GM10847 (cell line): ENCODE measurements around the gene ARHGEF11.

Experiments
- POLR2A ChIP-seq: IDR thresholded peaks from 2 replicates; pipeline ENCODE4 v1.6.1; 2011; ENCODE audit not compliant: insufficient read length; ENCODE audit errors: extremely low read depth

The ARHGEF11 gene

DNA sequence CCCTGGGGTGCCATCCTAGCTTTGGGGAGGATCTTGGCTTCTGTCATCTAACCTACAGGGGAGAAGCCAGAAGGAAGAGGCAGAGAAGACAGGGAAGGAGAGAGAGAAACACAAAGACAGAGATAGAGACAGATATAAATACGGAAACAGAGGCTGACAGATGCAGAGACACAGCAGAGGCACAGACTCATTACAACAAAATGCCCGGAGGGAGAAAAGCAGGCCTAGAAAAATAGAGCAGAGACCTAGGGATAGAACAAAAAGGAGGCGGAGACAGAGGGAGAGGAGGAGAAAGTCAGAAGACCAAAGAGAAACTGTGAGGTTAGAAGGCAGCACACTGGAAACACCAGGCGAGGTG, 150.1 kb downstream of the ARHGEF11 start:
- TF ChIP-seq POLR2A = no peak

DNA sequence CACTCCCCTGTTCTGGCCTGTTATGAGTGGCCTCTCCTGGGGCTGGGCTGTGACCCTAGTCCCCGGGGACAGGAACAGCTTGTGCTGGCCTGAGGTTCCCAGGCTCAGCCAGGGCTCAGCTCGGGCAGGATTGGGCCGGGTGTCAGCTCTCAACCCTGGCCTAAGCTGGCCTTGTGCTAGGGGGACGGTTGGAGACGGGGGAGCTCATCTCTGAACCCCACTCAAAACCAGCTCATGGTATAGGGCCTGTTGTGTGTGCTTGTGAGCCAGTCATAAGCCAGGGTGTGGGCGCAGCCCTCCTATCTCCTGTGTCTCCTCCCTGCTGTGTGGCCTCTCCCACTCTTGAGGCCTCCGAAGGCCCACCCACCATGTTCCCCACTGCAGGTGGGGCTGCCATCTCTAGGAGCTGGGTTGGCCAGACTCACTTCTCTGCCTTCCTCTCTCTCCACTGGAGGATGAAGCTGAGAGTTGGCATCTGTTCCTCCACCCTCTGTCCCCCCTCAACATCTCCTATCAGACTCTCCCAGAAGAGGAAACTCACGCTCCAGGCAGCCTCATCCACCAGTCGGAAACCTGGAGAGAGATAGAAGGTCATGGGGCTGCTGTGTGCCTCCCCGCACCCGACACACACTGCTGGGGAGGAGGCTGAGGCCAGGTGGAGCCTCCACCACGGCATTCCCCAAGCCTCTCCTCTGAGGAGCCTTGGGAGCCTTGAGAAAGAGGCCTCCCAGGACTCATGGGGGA, 150.7 kb downstream of the ARHGEF11 start:
- TF ChIP-seq POLR2A = no peak

DNA sequence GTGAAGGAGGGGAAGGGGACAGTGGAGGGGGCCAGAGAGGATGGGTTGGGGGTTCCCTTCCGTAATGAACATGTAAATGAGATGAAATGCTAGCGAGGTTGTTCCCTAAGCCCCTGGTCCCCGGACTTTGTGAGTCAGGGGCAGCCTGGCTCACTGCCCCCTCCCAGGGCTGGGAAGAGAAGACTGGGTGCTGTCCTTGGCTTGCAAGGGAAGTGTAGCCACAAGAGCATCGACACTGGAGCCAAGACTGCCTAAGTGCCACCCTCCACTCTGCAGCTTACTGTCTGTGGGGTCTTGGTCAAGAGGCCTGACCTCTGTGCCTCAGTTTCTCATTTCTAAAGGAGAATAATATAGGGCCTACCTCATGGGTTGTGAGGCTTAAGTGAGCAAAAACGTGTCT, 151.5 kb downstream of the ARHGEF11 start:
- TF ChIP-seq POLR2A = no peak

DNA sequence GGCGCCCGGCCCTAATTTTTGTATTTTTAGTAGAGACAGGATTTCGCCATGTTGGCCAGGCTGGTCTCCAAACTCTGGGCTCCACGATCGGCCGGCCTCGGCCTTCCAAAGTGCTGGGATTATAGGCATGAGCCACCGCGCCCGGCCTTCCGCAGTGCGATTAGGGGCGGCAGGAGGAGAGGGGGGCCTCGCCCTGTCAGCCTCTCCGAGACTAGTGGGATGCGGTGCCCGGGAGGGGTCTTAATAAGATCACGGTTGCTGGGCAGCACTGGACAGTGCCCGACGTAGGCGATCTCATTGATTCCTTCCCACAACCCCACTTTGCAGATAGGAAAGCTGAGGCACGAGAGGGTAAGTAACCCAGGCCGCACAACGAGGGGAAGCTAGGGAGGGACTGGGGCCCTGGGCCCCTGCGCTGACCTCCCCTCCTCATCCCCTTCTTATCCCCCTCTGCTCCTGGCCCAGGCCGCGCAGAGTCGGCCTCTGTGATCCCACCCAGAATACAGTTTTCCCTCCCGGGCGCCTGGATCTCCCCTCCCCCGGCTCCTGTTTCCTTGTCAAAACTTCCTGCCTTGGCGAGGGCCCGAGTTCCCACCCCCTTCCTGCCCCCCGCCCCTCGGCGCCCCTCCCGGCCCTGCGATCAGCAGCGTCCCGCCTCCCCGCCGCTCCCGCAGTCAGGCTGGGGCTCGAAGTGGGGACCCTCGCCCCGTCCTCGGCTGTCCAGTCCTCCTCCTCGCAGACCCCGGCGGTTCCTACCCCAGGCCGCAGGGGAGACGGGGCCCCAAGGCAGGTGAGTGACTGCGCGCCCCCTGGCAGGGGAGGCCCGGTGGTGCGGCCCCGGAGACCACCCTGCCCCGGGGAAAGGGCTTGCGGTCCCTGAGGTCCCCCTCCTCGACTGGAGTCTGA, 152.2 kb downstream of the ARHGEF11 start, which contains the start of gene PEAR1:
Gene PEAR1, plus strand, starts transcription at position 671 of the 906 bp plus-strand sequence. CDS start 10,209 bp downstream, outside the sequence.
- TF ChIP-seq POLR2A = no peak

DNA sequence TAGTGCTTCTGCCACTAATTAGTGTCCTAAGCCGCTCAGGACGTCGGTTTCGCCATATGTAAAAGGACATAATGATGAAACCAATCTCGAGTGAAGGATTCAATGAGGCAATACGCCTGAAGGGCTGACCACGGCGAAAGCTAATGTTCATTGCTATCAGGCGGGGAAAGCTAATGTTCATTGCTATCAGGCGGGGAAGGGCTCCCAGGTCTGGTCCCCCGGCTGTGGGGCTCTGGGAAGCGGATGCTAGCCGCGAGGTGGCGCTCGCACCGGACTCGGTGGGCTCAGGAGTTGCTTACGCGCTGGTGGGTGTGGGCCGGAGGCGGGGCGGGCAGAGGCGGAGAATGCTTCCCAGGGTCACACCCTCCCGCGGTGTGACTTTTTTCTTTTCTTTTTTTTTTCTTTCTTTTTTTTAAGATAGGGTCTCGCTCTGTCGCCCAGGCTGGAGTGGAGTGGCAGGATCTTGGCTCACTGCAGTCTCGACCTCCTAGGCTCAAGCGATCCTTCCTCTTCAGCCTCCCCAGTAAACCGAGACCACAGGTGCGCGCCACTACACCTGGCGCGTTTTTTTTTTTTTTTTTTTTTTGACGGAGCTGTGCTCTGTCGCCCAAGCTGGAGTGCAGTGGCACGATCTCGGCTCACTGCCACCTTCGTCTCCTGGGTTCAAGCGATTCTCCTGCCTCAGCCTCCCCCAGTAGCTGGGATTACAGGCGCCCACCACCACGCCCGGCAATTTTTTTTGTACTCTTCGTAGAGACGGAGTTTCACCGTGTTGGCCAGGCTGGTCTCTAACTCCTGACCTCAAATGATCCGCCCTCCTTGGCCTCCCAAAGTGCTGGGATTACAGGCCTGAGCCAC, 153.1 kb downstream of the ARHGEF11 start:
- TF ChIP-seq POLR2A = no peak

DNA sequence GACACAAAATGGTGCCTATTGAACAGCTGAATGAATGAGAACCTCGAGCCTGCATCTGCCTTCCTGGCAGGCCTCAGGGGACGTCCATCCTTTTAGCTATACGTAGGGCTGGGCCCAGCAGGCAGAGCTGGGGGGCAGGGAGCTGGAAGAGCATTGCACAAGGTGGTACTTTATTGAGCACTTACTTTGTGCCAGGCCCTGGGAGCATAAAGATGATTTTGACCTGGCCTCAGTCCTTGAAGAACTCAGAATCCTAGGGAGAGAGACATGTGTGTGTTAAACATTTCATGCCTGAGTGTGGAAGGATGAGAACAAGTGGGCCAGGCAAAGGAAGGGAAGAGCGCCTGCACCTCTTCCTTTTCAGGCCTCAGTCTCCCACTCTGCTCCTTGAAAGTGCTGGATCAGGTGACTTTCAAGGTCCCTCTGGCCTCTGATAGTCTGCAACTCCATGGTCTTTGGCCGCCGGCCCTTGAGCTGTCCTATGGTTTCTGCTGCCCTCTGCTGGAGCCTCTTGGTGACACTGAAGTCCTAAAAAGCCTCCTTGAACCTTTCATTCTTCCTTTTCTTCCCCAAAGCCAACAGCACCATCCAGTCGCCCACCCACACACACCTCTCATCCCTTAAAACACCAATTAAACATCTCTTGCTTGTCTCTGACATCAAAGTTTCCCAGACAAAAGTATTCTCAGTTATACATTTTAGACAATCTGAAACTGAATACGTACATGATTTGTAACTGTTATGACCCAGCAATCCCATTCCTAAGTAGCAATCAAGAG, 155.6 kb downstream of the ARHGEF11 start:
- no peak for TF ChIP-seq POLR2A

DNA sequence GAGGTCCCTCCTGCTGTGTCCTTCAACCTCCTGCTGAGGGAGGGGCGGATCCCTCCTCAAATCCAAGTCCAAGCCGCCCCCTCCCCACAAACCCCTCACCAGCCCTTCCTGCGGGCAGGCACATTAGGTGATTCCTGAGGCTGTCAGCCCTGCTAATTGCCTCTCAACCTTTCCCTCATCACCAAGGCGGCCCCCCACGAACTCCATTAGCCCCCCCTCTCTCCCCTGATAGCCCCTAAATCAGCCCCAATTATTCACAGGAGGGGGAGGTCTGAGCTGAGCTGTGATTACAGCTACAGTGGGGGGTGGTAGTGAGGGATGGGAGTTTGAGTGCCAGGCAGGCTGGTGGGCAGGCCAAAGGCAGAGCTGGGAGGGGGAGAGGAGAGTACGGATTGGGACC, 157.8 kb downstream of the ARHGEF11 start:
- TF ChIP-seq POLR2A = no peak

DNA sequence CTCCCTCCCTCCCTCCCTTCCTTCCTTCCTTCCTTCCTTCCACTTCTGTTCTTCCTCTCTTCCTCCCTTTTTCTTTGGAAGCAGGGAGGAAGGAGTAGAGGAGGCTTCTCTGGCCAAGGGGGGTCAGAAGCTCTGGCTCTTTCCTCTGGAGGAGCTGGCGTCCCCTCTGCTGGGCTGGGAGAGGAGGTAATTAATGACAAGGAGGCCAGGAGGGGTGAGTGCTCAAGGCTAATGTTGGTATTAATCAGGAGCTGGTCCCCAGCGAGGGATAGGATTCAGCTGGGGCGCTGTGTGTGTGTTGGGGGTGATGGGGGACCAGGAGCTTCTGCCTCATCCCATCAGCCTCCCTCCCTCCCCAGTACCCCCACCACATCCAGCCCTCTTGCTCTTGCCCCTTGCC, 158.2 kb downstream of the ARHGEF11 start:
- no peak for TF ChIP-seq POLR2A

DNA sequence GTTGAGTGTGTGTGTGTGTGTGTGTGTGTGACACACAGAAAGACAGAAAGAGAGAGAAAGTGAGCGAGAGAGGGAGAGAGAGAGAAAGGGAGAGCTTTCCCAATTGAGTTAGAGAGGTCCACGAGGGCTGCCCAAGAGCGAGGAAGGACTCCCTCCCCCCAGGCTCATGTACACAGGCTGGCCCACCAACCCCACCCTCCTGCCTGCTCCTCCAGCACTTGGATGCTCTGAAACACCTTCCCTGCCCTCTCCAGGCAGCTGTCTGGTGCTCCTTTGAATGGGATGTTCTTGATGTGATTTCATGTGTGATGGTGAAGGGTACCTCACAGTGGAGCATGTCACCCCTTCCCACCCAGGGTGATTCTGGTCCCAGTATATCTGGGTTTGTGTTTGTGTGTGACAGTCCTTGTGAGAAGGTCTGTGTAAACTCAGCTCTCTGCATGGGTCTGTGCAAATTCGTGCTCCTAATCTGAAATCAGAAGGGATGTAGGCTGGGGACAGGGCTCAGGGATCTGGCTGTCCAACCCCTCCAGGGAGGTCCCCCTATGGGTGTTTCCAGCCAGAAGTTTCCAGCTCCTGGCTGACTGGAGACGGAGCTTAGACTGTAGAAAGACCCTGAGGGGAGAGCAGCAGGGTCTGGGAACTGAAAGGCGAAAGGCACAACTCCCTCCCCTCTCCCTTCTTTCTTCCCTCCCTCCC, 158.8 kb downstream of the ARHGEF11 start:
- TF ChIP-seq POLR2A = no peak

DNA sequence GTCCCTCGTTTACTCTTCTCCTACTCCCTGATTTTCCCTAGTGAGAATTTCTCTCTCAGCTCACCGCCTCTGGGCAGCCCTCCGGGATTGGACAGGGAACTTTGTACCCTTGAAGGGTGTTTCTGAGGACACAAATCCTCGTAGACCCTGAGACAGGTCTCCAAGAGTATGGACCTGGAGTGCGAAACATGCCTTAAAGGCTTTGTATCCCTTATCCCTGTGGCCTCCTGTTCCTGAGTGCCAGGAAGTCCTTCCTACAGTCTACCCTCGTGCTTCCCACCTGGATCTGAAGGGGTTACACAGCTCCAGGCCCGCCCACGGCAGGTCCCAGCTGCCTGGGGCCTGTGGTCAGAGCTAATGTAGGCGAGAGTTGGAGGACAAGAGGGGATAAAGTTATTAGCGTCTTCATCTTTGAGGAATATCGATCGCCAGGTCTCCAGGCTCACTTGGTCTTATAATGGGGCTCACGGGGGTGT, 159.6 kb downstream of the ARHGEF11 start:
- no peak for TF ChIP-seq POLR2A

DNA sequence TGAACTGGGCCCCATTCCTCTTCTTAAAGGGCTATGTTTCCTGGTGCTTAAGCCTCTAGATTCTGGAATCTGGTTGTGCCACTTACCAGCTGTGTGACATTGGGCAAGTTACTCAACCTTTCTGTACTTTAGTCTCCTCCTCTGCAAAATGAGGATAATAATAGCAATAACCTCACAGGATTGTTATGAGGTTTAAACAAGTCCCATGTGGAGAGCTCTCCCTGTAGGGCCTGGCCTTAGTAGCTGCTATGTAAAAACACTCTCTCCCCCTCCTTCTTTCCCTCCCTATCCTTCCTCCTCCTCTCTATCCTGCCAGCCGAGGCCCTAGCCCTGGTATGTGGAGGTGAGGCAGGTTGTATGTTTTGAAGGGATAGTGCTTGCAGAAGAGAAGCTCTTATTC, 160.2 kb downstream of the ARHGEF11 start:
- no peak for TF ChIP-seq POLR2A
